Epithelial cell of alveolus of lung (primary cell): ENCODE measurements around the gene TMOD1. TPM values are rescaled to one million over a fixed set of nuclear protein-coding genes. Genes with fewer than 3 reads are reported as not detected.

Source experiments
- total RNA-seq: library from RNA; depleted of rRNA; stranded (reverse); fragments of >200 nt; gene quantifications from 2 replicates; pipeline ENCODE4 v1.2.1, GENCODE V29; 2015

Gene TMOD1
- total RNA-seq, result 0.26 and 1.5 TPM in 2 replicates

GRCh38 chr9:97501177-97501971 lies at the start of gene TMOD1:
Gene TMOD1 (plus strand): TSS chr9:97501666. CDS start chr9:97524189, 22,523 bp downstream.

GRCh38 chr9:97632985-97633858 lies 131.8 kb downstream of the TMOD1 start, which contains the start of the genes NCBP1 and TSTD2:
Gene NCBP1 (plus strand): TSS chr9:97633821. CDS start chr9:97633882, 61 bp downstream.
Gene TSTD2 (minus strand): TSS chr9:97633368. CDS start chr9:97627562, 5,806 bp downstream.

Other genes starting within 250 kb of the TMOD1 start
- 0.65 and 0.96 TPM in 2 replicates for gene CCDC180, start 194.0 kb upstream of the TMOD1 start, total RNA-seq
- 0.80 and 4.7 TPM in 2 replicates for gene TDRD7, start 89.6 kb upstream of the TMOD1 start, total RNA-seq
- gene TSTD2, start 131.7 kb downstream of the TMOD1 start, total RNA-seq, result 8.0 and 10.2 TPM in 2 replicates
- 20.8 and 26.8 TPM in 2 replicates for gene NCBP1, start 132.2 kb downstream of the TMOD1 start, total RNA-seq
- 4.4 and 7.2 TPM in 2 replicates for gene XPA, start 195.7 kb downstream of the TMOD1 start, total RNA-seq